Heart right ventricle (tissue), 16 donors: ENCODE results near the gene CHD6. TPM values are rescaled to one million over a fixed set of nuclear protein-coding genes. Genes with fewer than 3 reads are reported as not detected.
A peak's percentile ranks its signal among the peaks of the same experiment; 100 is the strongest.

ENCODE experiments used
- ATAC-seq, 8 donors: fragments of 200-7000 bp; cut with Tn5 transposase; one replicate each; pipeline ENCODE4 v1.9.1; 2020; ENCODE audit warnings: mild to moderate bottlenecking in 8 of 8, moderate library complexity in 8 of 8, moderate number of reproducible peaks in 1 of 8
- DNase-seq, 2 donors: peaks; one replicate each; pipeline ENCODE4 v3.0.0-alpha.2; 2020
- H3K27ac ChIP-seq, 10 donors: fragments of 200-600 bp; sonication (generic) in 2 of 10; one replicate each; pipeline versions ENCODE4 v1.5.0 to v1.8.0; 2020 to 2022; ENCODE audit warnings: mild to moderate bottlenecking in 3 of 10
- H3K27me3 ChIP-seq, 7 donors: fragments of 200-600 bp; one replicate each; pipeline ENCODE4 v1.8.0; 2021 to 2022; ENCODE audit warnings: mild to moderate bottlenecking in 2 of 7
- H3K36me3 ChIP-seq, 9 donors: fragments of 200-600 bp; sonication (generic) in 1 of 9; one replicate each; pipeline versions ENCODE4 v1.5.0 to v1.8.0; 2020 to 2022; ENCODE audit warnings: mild to moderate bottlenecking in 2 of 9
- H3K4me1 ChIP-seq, 9 donors: fragments of 200-600 bp; sonication (generic) in 1 of 9; one replicate each; pipeline versions ENCODE4 v1.5.0 to v1.8.0; 2020 to 2022; ENCODE audit warnings: mild to moderate bottlenecking in 4 of 9
- H3K4me3 ChIP-seq, 10 donors: fragments of 200-600 bp; sonication (generic) in 2 of 10; one replicate each; pipeline versions ENCODE4 v1.5.0 to v1.8.0; 2020 to 2022; ENCODE audit warnings: mild to moderate bottlenecking in 7 of 10, moderate library complexity in 2 of 10
- H3K9me3 ChIP-seq, 11 donors: fragments of 200-600 bp in 10 of 11; sonication (generic) in 2 of 11; one replicate each; pipeline versions ENCODE4 v1.5.0 to v1.8.0; 2013 to 2022; ENCODE audit warnings: mild to moderate bottlenecking in 2 of 11, control low read depth in 1 of 11, moderate library complexity in 1 of 11
- CTCF ChIP-seq, 9 donors: fragments of 200-600 bp; sonication (generic) in 2 of 9; IDR thresholded peaks; one replicate each; pipeline versions ENCODE4 v1.5.0 to v1.8.0; 2021 to 2022; ENCODE audit warnings: antibody characterized with exemption in 9 of 9, mild to moderate bottlenecking in 5 of 9, moderate library complexity in 1 of 9
- WGBS, 2 donors: extraction: QIAGEN DNeasy Blood & Tissue Kit; methylation state at CpG; one replicate each; pipeline ENCODE4 v1.1.7; 2013; ENCODE audit warnings: inconsistent platforms in 1 of 2; 5-methylcytosine and 5-hydroxymethylcytosine counted together
- intact Hi-C, 10 donors: fragments of 100-400 bp; cut with DNase I; formaldehyde crosslinking; loops; one replicate each; pipeline versions ENCODE4 v1.11.1 to v1.14.2; 2022
- polyA plus RNA-seq, 2 donors: library from polyadenylated mRNA; stranded (reverse); fragments of 200-250 nt; gene quantifications; one replicate each; pipeline ENCODE4 v1.2.3, GENCODE V29; 2013
- total RNA-seq, 10 donors: library from RNA; stranded (reverse); fragmentation: NEBNext Ultra II Directional in 3 of 10; extraction: Animal tissue kit (Norgen Biotek cat#: 25700) in 3 of 10; gene quantifications; one replicate each; pipeline versions ENCODE4 v1.2.1 to v1.2.4, GENCODE V29; 2021 to 2023
- donor health status: Arrhythmogenic right ventricular cardiomyopathy.
- donor health status: ischemic (EF 13 %, LVEDD 7.1; RV severe dilation, severe dysfunction).
- donor health status: healthy with polysubstance abuse.
- donor health status: DM: no; HTN: yes; CAD: no.
- donor health status: DM: no; HTN: no; CAD: no.
- donor health status: ischemic (EF 25% LVEDD 6.9; RV normal size, moderate dysfunction).
- donor health status: ischemic (EF 25% LVEDD 5.7; RV mildly dilated, moderate dysfunction).
- donor health status: healthy.
- donor health status: DM: yes; HTN: yes; CAD: no.
- donor health status: Ischemic cardiomyopathy.
- donor health status: ischemic (EF 35%, LVEDD 5.7; RV mildly dilated, moderate dysfunction).
- donor health status: nonischemic (EF 11% LVEDD 7.7; RV severe dilation, severe dysfunction).
- donor health status: DM: yes; HTN: yes; CAD: no.
- donor health status: PGD.
- donor health status: ischemic (EF 29% LVEDD 5.4; RV normal size, mild dysfunction).
- donor health status: nonischemic (EF 23%, LVEDD 6.1; RV moderate dilation, normal function).

The CHD6 gene
- total and polyA plus RNA-seq, 12 donors: 3.0 to 52.9 (median 39.5) TPM

GRCh38 chr20:41403604-41404003, 214.6 kb downstream of the CHD6 start:
- Histone ChIP-seq H3K27ac (no peak overlapping the region), H3K27me3 (no peaks in the 10 kb centered on the region), H3K4me3 (no peak overlapping the region), H3K36me3 (peaks cover 0 to 66% (median 21%) of the 10 kb centered on the region in 9 donors), H3K9me3 (no peaks in the 10 kb centered on the region), H3K4me1 (peaks cover 0 to 40% (median 28%) of the 10 kb centered on the region in 9 donors)
- ATAC-seq: no peak
- intact Hi-C loops: loop anchor here in 2 of 10 donors (10.0 kb wide), 2 partner anchors 229 to 269 kb away; partner anchors contain the start of gene PLCG1 (in 1 of the 2)
- no peak for DNase-seq
- TF ChIP-seq CTCF (IDR thresholded peaks at IDR 0.05): no peak
- 96% methylated on average over 12 of the region's 12 CpGs for WGBS, 2 donors

- DNase-seq (peak in 1 of 2 donors; percentile 53), ATAC-seq (peak; percentile 34 to 73 (median 50))
- no peak overlapping the region for H3K4me3 ChIP-seq
- peaks cover 5 to 53% (median 14%) of the 10 kb centered on the region in 9 donors for H3K4me1 ChIP-seq
- H3K9me3 ChIP-seq: no peaks in the 10 kb centered on the region
- H3K27ac ChIP-seq: peak overlapping the region in 7 of 10 donors; percentile 9 to 62 (median 59)
- no peaks in the 10 kb centered on the region for H3K27me3 ChIP-seq
- 71 to 80% methylated on average over 2 of the region's 2 CpGs for WGBS, 2 donors
- intact Hi-C loops: loop anchor here in 1 of 10 donors (5.0 kb wide), 1 partner anchor 41 kb away; no protein-coding TSS in a partner anchor
- peaks cover 0 to 19% (median 2%) of the 10 kb centered on the region in 9 donors for H3K36me3 ChIP-seq
- no peak for TF ChIP-seq CTCF (IDR thresholded peaks at IDR 0.05)
Observed at GRCh38 chr20:41398408-41398807, 219.8 kb downstream of the CHD6 start.

- ATAC-seq (peak in 6 of 8 donors; percentile 6 to 42 (median 28)), DNase-seq (peak in 1 of 2 donors; percentile 44)
- intact Hi-C loops: loop anchor here in 1 of 10 donors (5.0 kb wide), 1 partner anchor 39 kb away; no protein-coding TSS in a partner anchor
- Histone ChIP-seq H3K27ac (peak overlapping the region in 8 of 10 donors; percentile 17 to 81 (median 72)), H3K36me3 (no peaks in the 10 kb centered on the region), H3K4me3 (no peak overlapping the region), H3K9me3 (no peaks in the 10 kb centered on the region), H3K4me1 (peaks cover 7 to 68% (median 32%) of the 10 kb centered on the region in 9 donors), H3K27me3 (no peaks in the 10 kb centered on the region)
- no peak for TF ChIP-seq CTCF (IDR thresholded peaks at IDR 0.05)
- 69 to 73% methylated on average over 18 of the region's 18 CpGs for WGBS, 2 donors
Observed at GRCh38 chr20:41395667-41396664, 222.2 kb downstream of the CHD6 start.

- H3K36me3 ChIP-seq: no peaks in the 10 kb centered on the region
- DNase-seq (peak in 1 of 2 donors; percentile 49), ATAC-seq (peak in 3 of 8 donors; percentile 6 to 49 (median 35))
- no peak overlapping the region for H3K4me3 ChIP-seq
- H3K27ac ChIP-seq: peak overlapping the region in 7 of 10 donors; percentile 24 to 81 (median 74)
- H3K27me3 ChIP-seq: no peaks in the 10 kb centered on the region
- intact Hi-C loops: loop anchor here in 2 of 10 donors (5.0 kb wide), 2 partner anchors 38 to 48 kb away; no protein-coding TSS in a partner anchor
- no peak for TF ChIP-seq CTCF (IDR thresholded peaks at IDR 0.05)
- WGBS, 2 donors: 63 to 67% methylated on average over 9 of the region's 9 CpGs
- peaks cover 7 to 68% (median 32%) of the 10 kb centered on the region in 9 donors for H3K4me1 ChIP-seq
- H3K9me3 ChIP-seq: no peaks in the 10 kb centered on the region
Observed at GRCh38 chr20:41394931-41395666, 223.1 kb downstream of the CHD6 start.
